ENCODE data around the gene SPA17.

SPA17 gene

GRCh38 chr11:124727474-124727873 is 53.8 kb downstream of the SPA17 start:
- no peak for DNase-seq

GRCh38 chr11:124728134-124728533 is 54.4 kb downstream of the SPA17 start:
- no peak for DNase-seq

- no peak for DNase-seq
Measured at GRCh38 chr11:124729571-124729970, 55.9 kb downstream of the SPA17 start.

GRCh38 chr11:124732230-124732629 is 58.5 kb downstream of the SPA17 start:
- DNase-seq: peak in 1 of 2 donors; percentile 53

GRCh38 chr11:124736736-124737135 is 63.0 kb downstream of the SPA17 start:
- DNase-seq: no peak

- no peak for DNase-seq
Measured at GRCh38 chr11:124737638-124738305, 64.1 kb downstream of the SPA17 start.

- DNase-seq: no peak
Measured at GRCh38 chr11:124738713-124739478, 65.2 kb downstream of the SPA17 start.

- DNase-seq: peak; percentile 83 to 84
Measured at GRCh38 chr11:124739479-124740276, 66.0 kb downstream of the SPA17 start, which contains the start of gene NRGN. Gene NRGN (plus strand): TSS chr11:124739942. CDS start chr11:124740085, 143 bp downstream.

GRCh38 chr11:124740277-124740882 is 66.7 kb downstream of the SPA17 start:
- peak; percentile 60 to 65 for DNase-seq

- no peak for DNase-seq
Measured at GRCh38 chr11:124742555-124742954, 68.9 kb downstream of the SPA17 start.

- no peak for DNase-seq
Measured at GRCh38 chr11:124743050-124743449, 69.3 kb downstream of the SPA17 start.

GRCh38 chr11:124745270-124745834 is 71.6 kb downstream of the SPA17 start:
- DNase-seq: no peak

- peak in 1 of 2 donors; percentile 39 for DNase-seq
Measured at GRCh38 chr11:124745835-124746620, 72.3 kb downstream of the SPA17 start.

- DNase-seq: peak; percentile 82 to 84
Measured at GRCh38 chr11:124746621-124747243, 73.0 kb downstream of the SPA17 start.

All from CD4-positive, alpha-beta T cell treated with Interleukin-1 beta for 1 hour (primary cell).